ENCODE data around the gene CPPED1. TPM values are rescaled to one million over a fixed set of nuclear protein-coding genes. Genes with fewer than 3 reads are reported as not detected.
A peak's percentile ranks its signal among the peaks of the same experiment; 100 is the strongest.

The CPPED1 gene
- total RNA-seq, 1 donor from 2014 or later = 22.7 TPM

DNA sequence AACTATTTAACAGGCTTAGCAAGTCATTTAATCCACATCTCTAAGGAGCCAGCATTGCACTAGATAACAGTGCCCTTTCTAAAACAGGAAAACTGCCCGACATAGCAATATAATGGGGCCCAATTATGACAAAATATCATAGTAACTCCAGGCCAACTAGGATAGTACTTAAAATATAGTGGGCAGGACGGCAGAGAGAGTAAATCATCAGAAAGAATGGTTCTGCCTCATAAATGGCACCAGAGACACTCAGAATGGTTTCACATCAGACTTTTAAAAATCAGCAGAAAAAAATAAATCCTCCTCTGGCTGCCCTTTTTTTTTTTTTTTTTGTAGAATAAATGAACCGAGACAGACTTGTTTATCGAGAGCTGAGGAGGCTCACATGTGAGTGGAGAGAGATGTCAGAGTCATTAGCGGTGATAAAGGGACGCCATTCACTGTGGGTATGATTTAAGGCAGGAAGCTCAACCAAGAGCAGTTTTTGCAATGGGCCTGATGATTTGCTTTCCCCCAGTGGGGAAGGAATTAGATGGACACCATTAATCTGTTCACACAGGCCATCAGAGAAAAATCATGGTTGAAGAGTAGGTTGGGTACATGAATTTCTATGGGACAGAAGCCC lies 62.6 kb downstream of the CPPED1 start:
- no peak for DNase-seq (ENCODE audit: low spot score)

DNA sequence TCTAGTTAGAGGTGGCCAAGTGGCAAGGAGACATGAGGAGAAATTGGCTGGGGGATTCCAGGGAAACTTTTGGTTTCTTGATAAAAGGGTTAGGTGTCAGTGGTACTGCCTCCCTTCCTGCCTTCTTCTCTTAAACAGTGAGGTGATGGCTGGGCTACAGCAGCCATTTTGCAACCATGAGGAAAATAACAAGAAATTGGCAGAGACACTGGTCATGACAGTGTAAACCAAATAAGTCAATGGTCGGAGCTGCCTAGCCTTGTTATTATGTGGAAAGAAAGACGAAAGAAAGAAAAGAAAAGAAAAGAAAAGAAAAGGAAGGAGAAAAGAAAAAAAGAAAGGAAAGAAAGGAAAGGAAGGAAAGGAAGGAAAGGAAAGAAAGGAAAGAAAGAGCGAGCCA lies 63.9 kb downstream of the CPPED1 start:
- no peak for DNase-seq (ENCODE audit: low spot score)

DNA sequence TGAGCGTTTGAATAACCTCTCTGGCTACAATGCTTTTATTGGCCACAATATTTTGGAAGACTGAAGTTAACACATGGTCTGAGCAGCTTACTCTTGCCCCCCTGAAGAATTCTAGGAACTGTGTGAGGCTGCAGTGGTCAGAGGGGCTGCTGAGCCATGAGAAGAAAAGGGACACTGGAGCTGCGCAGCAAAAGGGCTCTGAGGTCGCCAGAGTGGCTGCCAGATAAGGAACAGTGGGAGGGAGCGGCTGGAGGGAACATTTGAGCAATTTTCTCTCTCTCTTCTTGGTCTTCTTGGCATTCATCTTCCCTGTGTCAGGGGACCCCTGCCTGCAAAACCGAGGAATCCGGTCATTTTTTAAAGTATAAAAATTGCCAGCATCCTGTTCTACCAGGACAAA lies 66.1 kb downstream of the CPPED1 start:
- DNase-seq (ENCODE audit: low spot score) = peak; percentile 55

DNA sequence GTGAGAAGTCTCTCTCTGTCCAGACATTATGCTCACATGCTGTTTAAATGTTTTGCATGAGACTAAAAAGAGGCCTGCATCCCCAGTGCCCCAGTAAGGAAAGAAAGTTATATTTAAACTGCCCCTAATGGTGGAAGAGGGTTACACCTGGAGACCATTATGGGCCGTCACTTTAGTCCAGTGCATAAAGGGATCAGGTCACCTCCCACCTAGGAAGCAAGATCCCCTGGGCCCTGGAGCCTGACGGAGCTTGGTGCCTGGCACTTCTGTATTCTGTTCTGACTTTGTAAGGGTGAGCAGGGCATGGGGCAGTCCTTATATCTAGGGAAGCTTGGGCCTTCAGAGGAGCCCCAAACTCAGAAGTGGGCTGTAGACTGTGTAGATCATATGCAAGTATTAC lies 67.9 kb downstream of the CPPED1 start:
- no peak for DNase-seq (ENCODE audit: low spot score)

DNA sequence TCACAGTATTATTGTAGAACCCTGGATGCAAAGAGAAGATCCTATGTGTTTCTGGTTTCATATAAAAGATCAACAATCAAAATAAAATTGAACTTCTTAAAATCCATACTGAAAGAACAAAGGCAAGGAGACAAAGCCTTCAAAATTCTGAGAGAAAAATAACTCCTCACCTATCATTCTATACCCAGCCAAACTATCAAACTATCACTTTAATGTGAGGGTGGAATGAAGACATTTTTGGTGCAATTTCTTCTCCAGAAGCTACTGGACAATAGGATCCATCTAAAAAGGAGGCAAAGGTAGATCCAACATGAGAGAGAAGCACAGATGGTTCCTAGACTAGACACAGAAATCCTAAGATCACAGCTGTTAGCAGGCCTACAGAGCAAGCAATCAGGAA lies 71.1 kb downstream of the CPPED1 start:
- no peak for DNase-seq (ENCODE audit: low spot score)

DNA sequence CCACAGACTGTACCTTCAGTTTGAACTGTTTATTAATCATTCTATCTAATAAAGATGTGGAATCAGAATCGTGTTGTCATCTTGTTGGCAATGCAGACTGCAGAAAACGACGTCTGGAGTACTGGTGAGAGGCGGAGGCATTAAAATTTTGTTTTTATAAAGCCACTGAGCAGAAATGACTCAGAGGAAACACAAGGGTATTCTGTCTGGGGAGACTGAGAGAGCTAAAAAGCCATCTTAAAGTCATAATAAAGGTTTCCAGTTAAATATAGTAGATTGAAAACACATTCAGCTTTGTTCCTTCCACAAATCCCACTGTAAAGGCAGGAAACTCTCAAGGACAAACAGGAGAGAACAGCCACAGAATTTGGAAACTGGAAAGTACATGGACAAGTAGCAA lies 74.2 kb downstream of the CPPED1 start:
- no peak for DNase-seq (ENCODE audit: low spot score)

DNA sequence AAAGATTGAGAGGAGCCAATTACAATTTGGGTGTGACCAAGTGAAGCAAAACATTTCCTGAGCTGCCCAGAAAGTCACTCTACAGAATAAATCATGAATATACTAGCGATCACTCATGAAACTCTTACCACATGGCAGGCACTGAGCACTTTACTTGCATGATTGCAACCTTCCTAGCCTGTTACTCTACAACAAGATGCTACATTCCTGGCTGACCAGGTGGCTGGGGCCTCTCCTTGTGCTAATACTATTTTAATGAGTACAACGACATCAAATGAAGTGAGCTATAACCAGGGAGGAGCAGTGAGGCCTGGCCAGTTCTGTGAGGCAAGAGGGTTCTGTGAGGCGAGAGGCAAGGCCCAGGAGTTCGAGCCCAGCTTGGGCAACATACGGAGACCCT lies 75.2 kb downstream of the CPPED1 start:
- DNase-seq (ENCODE audit: low spot score) = no peak

DNA sequence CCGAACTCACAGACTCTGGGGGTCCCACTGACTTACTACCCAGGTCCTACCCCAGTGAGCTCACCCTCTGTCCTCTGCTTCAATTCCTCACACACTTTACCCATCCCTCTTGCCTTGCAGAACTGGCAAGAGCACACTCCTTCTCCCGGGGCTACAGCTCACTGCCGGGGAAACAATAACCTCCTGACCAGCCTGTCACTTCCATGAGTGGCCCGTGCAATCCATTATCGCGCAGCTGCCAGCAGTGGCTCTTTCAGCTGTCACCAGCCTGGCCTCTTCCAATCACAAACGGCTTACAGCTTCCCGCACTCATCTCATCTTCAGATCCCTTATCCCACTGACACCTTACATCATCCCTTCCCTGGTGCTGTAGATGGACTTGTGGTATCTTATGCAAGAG lies 79.5 kb downstream of the CPPED1 start:
- DNase-seq (ENCODE audit: low spot score) = no peak

DNA sequence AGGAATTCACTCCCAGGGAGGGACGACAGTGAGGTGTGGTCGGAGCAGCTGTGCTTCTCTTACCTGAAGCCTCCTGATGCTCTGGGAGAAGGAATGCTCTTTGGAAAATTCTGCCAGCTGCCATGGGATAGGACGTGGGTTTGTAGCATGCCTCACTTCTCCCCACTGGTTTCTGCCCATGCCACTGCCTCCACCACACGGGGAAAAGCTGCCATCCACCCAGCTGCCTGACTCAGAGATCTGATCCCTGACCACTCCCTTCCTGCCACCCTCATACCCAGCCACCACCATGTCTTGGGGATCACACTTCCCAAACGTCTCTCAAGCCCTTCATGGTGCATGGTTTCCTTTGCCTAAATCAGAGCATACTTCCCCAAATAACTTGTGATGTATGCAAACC lies 80.0 kb downstream of the CPPED1 start:
- no peak for DNase-seq (ENCODE audit: low spot score)

DNA sequence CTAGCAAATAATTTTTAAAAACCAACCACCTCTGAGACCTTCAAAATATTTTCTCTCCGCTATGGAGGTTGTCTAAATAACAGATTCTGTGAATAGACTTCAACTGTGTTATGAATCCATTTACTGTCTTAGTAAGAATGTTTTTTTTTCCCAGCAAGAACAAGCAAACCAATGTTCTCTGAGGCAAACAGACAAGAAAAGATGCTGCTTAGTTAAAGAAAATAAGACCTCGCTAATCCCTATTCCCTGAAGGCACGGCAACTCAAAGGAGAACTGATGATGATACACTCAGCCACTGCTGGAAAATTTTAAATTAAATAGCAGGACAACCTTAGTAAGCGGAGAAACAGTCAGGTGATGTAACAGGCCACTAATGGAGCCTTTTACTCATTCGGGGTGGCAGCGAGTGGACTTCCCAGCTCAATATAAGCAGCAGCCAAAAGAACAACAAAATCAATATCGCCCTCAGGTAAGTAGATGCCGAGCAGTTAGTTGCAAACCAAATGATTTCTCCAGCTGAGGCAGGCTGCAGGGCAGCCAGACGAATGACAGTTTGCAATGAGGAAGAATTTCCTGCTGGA lies 81.8 kb downstream of the CPPED1 start:
- DNase-seq (ENCODE audit: low spot score) = no peak

DNA sequence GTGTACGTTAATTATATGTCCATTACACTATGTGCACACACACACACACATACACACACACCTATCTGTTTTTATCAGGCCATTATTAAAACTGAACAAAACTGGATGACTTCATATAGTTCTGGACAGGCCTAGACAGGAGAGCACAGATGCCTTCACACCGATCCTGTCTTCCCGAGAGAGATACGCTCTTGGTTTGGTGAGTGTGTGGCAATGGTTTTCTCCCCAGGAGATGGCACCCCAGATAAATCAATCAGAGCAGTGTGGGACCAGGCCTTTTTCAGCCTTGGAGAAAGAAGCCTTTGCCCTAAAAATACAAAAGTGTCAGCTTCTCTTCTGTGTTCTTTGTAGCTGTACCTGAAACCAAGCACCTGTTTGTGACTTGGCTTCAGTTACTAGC lies 83.7 kb downstream of the CPPED1 start:
- DNase-seq (ENCODE audit: low spot score) = peak; percentile 20

DNA sequence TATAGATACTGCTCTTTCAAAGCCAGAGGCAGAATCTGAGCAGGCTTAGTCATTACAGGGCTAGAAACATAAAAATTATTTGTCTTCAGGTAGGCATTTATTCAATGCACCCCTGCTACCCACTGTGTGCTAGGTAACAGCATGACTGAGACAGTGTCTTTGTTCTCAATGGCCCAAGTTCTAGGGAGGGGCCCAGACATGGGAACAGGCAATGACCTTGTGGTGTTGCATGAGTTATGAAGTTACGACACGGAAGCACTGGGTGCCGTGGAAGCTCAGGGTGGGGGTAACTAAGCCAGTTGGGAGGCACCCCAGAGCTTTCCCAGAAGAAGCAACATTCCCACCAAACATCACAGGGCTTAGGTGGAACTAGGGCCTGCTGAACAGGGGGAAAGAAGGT lies 87.0 kb downstream of the CPPED1 start:
- DNase-seq (ENCODE audit: low spot score) = peak; percentile 45

DNA sequence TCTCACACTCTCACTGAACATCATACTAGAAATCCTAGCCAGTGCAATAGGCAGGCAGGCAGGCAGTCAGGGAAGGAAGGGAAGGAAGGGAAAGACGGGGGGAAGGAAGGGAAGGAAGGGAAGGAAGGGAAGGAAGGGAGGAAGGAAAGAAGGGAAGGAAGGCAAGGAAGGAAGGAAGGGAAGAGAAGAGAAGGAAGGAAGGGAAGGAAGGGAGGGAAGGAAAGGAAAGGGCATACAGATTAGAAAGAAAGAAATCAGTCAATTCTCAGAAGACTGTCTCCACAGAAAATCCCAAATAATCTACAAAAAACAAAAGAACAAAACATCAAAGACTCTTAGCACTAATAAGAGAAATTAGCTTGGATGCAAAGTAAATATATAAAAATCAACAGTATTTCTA lies 93.9 kb downstream of the CPPED1 start:
- no peak for DNase-seq (ENCODE audit: low spot score)

DNA sequence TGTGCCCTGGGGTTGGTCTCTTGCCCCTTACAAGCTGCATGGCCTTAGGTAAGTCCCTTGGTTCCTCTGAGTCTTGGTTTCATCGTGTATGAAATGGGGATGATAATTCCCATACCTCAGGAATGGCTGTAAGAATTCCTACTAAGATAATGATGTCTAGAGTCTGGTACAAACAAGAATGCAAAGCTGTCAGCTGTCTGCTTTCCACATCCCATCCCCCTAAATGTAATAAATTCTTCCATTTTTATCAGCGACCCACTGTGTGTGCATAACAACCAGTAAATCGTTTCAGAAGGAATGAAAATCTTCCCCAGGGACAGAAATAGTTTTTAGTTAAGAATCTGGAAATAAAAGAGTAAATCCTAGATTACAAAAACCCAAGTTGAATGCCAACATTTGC lies 95.4 kb downstream of the CPPED1 start:
- DNase-seq (ENCODE audit: low spot score) = no peak

DNA sequence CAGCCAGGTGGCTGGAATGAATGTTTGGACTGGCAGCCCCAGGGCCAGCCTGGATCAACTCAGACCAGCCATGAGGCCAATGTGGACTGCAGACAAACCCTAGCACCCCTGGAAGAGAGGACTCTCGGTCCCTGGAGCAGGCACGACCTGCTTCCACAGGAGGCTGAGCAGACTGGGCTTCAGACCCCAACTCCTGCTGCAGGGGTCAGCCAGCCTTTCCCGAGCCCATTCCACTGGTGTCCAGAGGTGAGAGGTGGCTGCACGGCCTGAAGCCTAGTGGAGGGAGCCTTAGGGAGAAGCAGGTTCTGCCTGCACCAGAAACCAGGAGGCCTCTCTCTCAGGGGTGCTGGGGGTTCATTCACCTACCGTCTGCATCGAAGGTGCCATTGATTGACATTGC lies 97.1 kb downstream of the CPPED1 start:
- peak; percentile 65 for DNase-seq (ENCODE audit: low spot score)

DNA sequence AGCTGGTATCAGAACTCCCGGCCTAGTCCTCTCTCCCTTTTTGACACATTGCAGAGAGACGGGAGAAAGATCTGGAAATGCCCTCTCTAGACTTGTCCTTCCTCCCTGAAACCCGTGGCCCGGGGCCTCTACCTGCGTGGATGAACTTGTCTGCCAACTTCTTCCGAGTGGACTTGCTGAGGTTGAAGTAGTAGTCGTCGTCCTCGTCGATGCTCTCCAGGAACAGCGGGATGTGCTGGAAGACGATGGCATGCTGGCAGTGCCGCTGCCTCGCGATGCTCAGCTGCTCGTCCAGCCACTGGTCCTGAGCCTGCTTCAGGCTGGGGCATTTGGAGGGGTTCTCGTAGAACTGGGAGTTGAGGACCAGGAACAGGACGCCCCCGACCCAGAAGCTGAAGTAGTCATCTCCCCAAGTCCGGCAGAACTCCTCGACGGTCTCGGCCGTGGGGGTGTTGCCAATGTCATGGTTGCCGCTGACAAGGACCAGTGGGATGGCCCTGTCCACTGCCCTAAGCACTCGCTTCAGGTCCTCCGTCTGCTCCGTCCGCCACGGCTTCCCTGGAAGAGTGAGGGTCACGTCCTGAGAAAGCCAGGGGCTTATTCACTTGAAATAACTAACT lies 99.1 kb downstream of the CPPED1 start:
- peak; percentile 87 for DNase-seq (ENCODE audit: low spot score)

DNA sequence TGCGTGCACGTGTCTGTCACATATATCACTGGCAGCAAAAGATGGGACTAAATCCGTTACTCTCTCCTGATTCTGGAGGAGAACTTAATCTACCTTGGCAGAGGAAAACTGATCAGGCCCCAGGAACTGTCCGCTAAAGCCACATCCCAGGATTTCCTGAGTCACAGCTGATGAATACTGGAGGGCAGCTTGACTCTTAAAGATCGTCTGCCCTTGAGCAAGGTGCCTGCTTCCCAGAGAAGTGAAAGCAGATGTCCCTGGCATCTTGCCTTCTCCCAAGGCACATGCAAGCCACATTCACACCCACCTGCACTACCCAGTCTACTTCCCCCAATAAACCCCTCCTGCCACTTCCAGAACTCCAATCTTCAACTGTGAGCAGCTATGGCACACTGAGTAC lies 99.8 kb downstream of the CPPED1 start:
- no peak for DNase-seq (ENCODE audit: low spot score)

DNA sequence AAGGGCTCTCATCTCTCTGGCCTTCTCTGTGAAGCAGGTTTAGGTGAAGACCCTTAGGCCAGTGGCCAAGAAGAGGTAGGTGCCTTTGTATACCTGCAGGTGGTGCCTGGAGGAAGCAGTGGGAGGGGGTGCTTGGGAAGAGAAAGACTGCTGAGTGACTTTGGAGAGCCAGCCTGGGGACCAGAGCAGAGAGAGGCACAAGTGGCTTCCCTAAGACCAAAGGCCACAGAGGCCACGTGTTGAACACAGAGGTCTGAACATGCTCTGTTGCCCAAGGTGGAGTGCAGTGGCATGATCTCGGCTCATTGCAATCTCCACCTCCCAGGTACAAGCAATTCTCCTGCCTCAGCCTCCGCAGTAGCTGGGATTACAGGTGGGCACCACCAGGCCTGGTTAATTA lies 103.5 kb downstream of the CPPED1 start:
- peak; percentile 62 for DNase-seq (ENCODE audit: low spot score)

DNA sequence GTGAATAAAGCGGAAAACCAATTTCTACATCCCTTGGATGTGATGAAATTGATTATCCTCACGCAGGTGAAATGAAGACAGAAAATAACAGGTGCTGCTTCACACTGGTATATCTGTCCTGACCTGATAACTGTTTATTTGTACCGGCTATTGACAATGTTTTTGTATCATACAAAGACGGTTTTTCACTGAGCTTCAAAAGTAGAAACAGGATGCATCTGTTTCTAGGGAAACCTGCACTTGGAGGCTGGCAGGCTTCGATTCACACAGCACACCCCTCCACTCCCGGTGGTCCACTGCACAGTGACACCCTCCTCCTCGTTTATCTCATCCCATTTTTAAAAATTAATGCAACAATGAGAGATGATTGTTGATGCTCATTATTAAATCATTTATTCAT lies 104.5 kb downstream of the CPPED1 start:
- DNase-seq (ENCODE audit: low spot score) = no peak

DNA sequence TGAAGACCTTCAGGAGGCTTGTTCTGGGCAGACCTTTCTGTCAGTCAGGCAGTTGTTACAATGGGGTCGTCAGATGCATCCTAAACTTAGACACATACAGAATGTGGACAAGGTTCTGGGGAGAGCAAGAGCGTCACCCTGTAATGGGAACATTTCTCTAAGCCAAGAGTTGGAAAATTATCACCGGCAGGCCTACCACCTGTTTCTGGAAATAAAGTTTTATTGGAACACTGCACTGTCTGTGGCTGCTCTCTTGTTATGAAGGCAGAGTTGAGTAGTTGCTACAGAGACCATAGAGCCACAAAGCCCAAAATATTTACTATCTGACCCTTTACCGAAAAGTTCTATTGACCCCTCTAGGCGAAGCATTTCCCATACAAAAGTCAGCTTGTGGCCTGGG lies 106.2 kb downstream of the CPPED1 start:
- no peak for DNase-seq (ENCODE audit: low spot score)

DNA sequence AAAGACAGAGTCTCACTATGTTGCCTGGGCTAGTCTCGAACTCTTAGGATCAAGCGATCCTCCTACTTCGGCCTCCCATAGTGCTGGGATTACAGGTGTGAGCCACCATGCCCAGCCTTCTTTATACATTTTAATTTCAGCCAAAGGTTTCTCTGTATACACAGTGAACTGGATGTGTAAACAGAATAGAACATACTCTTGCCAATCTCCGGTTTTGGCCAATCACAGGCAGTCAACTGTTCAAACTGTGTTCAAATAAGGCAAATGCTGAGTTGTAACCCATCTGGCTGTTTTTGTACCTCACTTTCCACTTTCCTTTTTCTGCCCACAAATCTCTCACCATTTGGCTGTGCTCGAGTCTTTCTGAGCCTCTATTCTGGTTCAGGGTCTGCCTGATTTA lies 108.2 kb downstream of the CPPED1 start:
- DNase-seq (ENCODE audit: low spot score) = peak; percentile 43

DNA sequence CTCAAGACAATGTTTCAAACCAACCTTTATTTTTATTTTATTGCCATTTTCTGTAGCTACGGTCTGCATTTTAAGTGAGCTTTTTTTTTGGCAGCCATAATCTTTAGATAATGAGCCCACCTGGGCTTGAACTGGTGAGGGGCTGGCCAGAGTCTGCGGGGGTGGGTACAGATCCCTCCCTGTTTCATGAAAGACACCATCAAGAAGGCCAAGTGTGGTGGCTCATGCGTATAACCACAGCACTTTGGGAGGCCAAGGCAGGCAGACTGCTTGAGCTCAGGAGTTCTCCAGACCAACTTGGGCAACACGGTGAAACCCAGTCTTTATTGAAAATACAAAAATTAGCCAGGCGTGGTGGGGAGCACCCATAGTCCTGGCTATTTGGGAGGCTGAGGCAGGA lies 113.7 kb downstream of the CPPED1 start:
- no peak for DNase-seq (ENCODE audit: low spot score)
